Right atrium auricular region (tissue), 2 donors: Measurements from ENCODE around the gene DNAJC15. TPM values are rescaled to one million over a fixed set of nuclear protein-coding genes. Genes with fewer than 3 reads are reported as not detected.

Experiments
- DNase-seq: peaks from one replicate; pipeline ENCODE4 v3.0.0-alpha.2; 2019; ENCODE audit warnings: low spot score
- H3K27ac ChIP-seq, 2 donors: fragments of 200-600 bp; sonication (generic); 1 replicate in 1 of 2; 2 replicates in 1 of 2; pipeline ENCODE4 v1.5.1; 2016 to 2019
- H3K27me3 ChIP-seq, 2 donors: fragments of 200-600 bp; sonication (generic); one replicate each; pipeline versions ENCODE4 v1.5.1 to v1.6.0; 2017 to 2019
- H3K36me3 ChIP-seq: fragments of 200-600 bp; sonication (generic); one replicate; pipeline ENCODE4 v1.5.1; 2016
- H3K4me1 ChIP-seq, 2 donors: fragments of 200-600 bp; sonication (generic); one replicate each; pipeline versions ENCODE4 v1.5.1 to v1.6.0; 2017 to 2019
- H3K4me3 ChIP-seq, 2 donors: fragments of 200-600 bp; sonication (generic); 1 replicate in 1 of 2; 2 replicates in 1 of 2; pipeline ENCODE4 v1.5.1; 2017 to 2019; ENCODE audit warnings: mild to moderate bottlenecking in 1 of 2, moderate library complexity in 1 of 2
- H3K9me3 ChIP-seq, 2 donors: fragments of 200-600 bp; sonication (generic); one replicate each; pipeline ENCODE4 v1.5.1; 2019
- CTCF ChIP-seq, 2 donors: fragments of 200-600 bp; sonication (generic); IDR thresholded peaks; one replicate each; pipeline ENCODE4 v1.5.1; 2019; ENCODE audit warnings: antibody characterized with exemption in 2 of 2
- total RNA-seq, 2 donors: library from RNA; depleted of rRNA; stranded (reverse); fragments of >200 nt; gene quantifications; one replicate each; pipeline ENCODE4 v1.1.0, GENCODE V29; 2016

DNAJC15 gene
- total RNA-seq, 2 donors from 2014 or later, result 10.8 to 14.0 TPM

- H3K36me3 ChIP-seq, result no peaks in the 10 kb centered on the region
- H3K4me1 ChIP-seq, result peaks cover 0 to 4% of the 10 kb centered on the region in 2 donors
- H3K27me3 ChIP-seq, result no peaks in the 10 kb centered on the region
- H3K4me3 ChIP-seq, result no peak overlapping the region
- no peaks in the 10 kb centered on the region for H3K9me3 ChIP-seq
- no peak overlapping the region for H3K27ac ChIP-seq
- no peak for DNase-seq
- no peak for TF ChIP-seq CTCF (IDR thresholded peaks at IDR 0.05)
These were observed 87.3 kb downstream of the DNAJC15 start for GRCh38 chr13:43110658-43111057.

GRCh38 chr13:43111559-43112400 is 88.4 kb downstream of the DNAJC15 start:
- H3K27me3 ChIP-seq, result no peaks in the 10 kb centered on the region
- no peak overlapping the region for H3K27ac ChIP-seq
- H3K4me1 ChIP-seq, result peaks cover 0 to 4% of the 10 kb centered on the region in 2 donors
- no peak for TF ChIP-seq CTCF (IDR thresholded peaks at IDR 0.05)
- H3K9me3 ChIP-seq, result no peaks in the 10 kb centered on the region
- H3K36me3 ChIP-seq, result no peaks in the 10 kb centered on the region
- no peak for DNase-seq
- H3K4me3 ChIP-seq, result no peak overlapping the region

GRCh38 chr13:43113603-43114002 is 90.2 kb downstream of the DNAJC15 start:
- no peak for TF ChIP-seq CTCF (IDR thresholded peaks at IDR 0.05)
- Histone ChIP-seq H3K27me3 (no peaks in the 10 kb centered on the region), H3K9me3 (no peaks in the 10 kb centered on the region), H3K4me3 (no peak overlapping the region), H3K36me3 (no peaks in the 10 kb centered on the region), H3K27ac (no peak overlapping the region), H3K4me1 (peaks cover 0 to 4% of the 10 kb centered on the region in 2 donors)
- no peak for DNase-seq

GRCh38 chr13:43114504-43114903 is 91.1 kb downstream of the DNAJC15 start:
- TF ChIP-seq CTCF (IDR thresholded peaks at IDR 0.05), result no peak
- no peaks in the 10 kb centered on the region for H3K9me3 ChIP-seq
- no peaks in the 10 kb centered on the region for H3K36me3 ChIP-seq
- H3K4me3 ChIP-seq, result no peak overlapping the region
- peaks cover 0 to 4% of the 10 kb centered on the region in 2 donors for H3K4me1 ChIP-seq
- H3K27ac ChIP-seq, result no peak overlapping the region
- no peaks in the 10 kb centered on the region for H3K27me3 ChIP-seq
- DNase-seq, result no peak

GRCh38 chr13:43115141-43115540 is 91.8 kb downstream of the DNAJC15 start:
- TF ChIP-seq CTCF (IDR thresholded peaks at IDR 0.05), result no peak
- H3K9me3 ChIP-seq, result no peaks in the 10 kb centered on the region
- H3K4me1 ChIP-seq, result peaks cover 0 to 4% of the 10 kb centered on the region in 2 donors
- no peak for DNase-seq
- H3K27ac ChIP-seq, result no peak overlapping the region
- H3K4me3 ChIP-seq, result no peak overlapping the region
- H3K36me3 ChIP-seq, result no peaks in the 10 kb centered on the region
- H3K27me3 ChIP-seq, result no peaks in the 10 kb centered on the region
